Motor neuron (in vitro differentiated cells): ENCODE results near the gene TCF21. TPM values are rescaled to one million over a fixed set of nuclear protein-coding genes. Genes with fewer than 3 reads are reported as not detected.

Experiments used
- ATAC-seq, 8 experiments: fragments of 200-7000 bp; cut with Tn5 transposase; replicated peaks in 6 of 8; 2 replicates each; pipeline ENCODE4 v1.8.0; 2021; ENCODE audit warnings: mild to moderate bottlenecking in 8 of 8, moderate library complexity in 8 of 8
- H3K27ac ChIP-seq, 2 donors: fragments of 250-450 bp; sonication (Bioruptor Pico); 2 replicates each; pipeline ENCODE4 v1.9.0; 2021; ENCODE audit warnings: antibody characterized with exemption in 2 of 2, mild to moderate bottlenecking in 2 of 2, moderate library complexity in 1 of 2
- H3K4me1 ChIP-seq, 2 donors: fragments of 250-450 bp; sonication (Bioruptor Pico); replicated peaks in 1 of 2; 2 replicates each; pipeline ENCODE4 v1.6.1; 2021; ENCODE audit warnings: antibody characterized with exemption in 2 of 2, mild to moderate bottlenecking in 2 of 2, moderate library complexity in 1 of 2
- H3K4me3 ChIP-seq, 5 donors: fragments of 250-450 bp; sonication (Bioruptor Pico); 2 replicates each; pipeline ENCODE4 v1.9.0; 2021; ENCODE audit warnings: antibody characterized with exemption in 5 of 5, mild to moderate bottlenecking in 5 of 5, moderate library complexity in 4 of 5
- WGBS, 10 experiments: fragments of 450-650 bp; shearing (Covaris generic); methylation state at CpG; one replicate each; pipeline ENCODE4 v1.0.0; 2022; 5-methylcytosine and 5-hydroxymethylcytosine counted together
- in situ Hi-C, 9 experiments: fragments of 400-800 bp; cut with MboI; loops; one replicate each; pipeline ENCODE4 v1.15.0; 2021; ENCODE audit warnings: low sequenced_read_pairs in 9 of 9, low pct_unique_long_range_greater_than_20kb in 2 of 9; ENCODE audit not compliant: unreplicated experiment in 9 of 9
- total RNA-seq, 8 experiments: library from RNA; unstranded; fragments of 300-600 nt; gene quantifications; 2 replicates each; pipeline versions ENCODE4 v1.2.3 to v1.2.4, GENCODE V29; 2022

The TCF21 gene
- total RNA-seq, 8 experiments from 2014 or later, result 0.04 to 0.38 (median 0.10) TPM; not detected in 2

- Histone ChIP-seq H3K4me1 (peaks cover 16 to 18% of the 10 kb centered on the region in 2 donors), H3K27ac (no peak overlapping the region), H3K4me3 (no peak overlapping the region)
- in situ Hi-C loops, result no loop called here
- 5 to 40% (median 14%) methylated on average over 5 to 39 of the region's 41 CpGs; no CpG with 5 or more reads in 1 of the 10 experiments for WGBS, 10 experiments
- no peak for ATAC-seq
These were observed 4.1 kb downstream of the TCF21 start for GRCh38 chr6:133892813-133893691.

DNA sequence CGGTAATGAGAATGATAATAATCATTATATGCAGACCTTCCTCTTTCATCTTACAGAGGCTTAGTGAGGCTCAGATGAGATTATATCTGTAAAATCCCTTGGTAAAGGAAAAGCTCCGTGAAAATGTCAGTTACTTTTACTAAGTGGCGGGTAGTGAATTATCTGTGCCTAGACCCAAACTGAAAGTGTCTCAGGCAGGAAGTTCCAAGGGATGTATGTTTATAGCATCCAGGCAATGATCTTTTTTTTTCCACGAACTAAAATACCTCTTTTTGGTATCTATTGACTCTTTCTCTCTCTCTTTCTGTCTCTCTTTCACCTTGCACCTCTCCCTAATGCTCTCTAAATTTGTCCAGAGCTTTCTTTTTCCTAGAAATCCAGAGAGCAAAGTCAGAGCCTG is 5.0 kb downstream of the TCF21 start:
- no peak overlapping the region for H3K27ac ChIP-seq
- 17 to 60% (median 30%) methylated on average over 2 to 4 of the region's 4 CpGs; no CpG with 5 or more reads in 2 of the 10 experiments for WGBS, 10 experiments
- in situ Hi-C loops, result no loop called here
- H3K4me3 ChIP-seq, result no peak overlapping the region
- no peak for ATAC-seq
- peaks cover 16 to 18% of the 10 kb centered on the region in 2 donors for H3K4me1 ChIP-seq

GRCh38 chr6:133894369-133894768 is 5.5 kb downstream of the TCF21 start:
- Histone ChIP-seq H3K4me1 (peaks cover 16 to 18% of the 10 kb centered on the region in 2 donors), H3K27ac (no peak overlapping the region), H3K4me3 (no peak overlapping the region)
- no peak for ATAC-seq
- in situ Hi-C loops, result no loop called here
- 0 to 80% (median 42%) methylated on average over 1 to 2 of the region's 2 CpGs; no CpG with 5 or more reads in 7 of the 10 experiments for WGBS, 10 experiments

DNA sequence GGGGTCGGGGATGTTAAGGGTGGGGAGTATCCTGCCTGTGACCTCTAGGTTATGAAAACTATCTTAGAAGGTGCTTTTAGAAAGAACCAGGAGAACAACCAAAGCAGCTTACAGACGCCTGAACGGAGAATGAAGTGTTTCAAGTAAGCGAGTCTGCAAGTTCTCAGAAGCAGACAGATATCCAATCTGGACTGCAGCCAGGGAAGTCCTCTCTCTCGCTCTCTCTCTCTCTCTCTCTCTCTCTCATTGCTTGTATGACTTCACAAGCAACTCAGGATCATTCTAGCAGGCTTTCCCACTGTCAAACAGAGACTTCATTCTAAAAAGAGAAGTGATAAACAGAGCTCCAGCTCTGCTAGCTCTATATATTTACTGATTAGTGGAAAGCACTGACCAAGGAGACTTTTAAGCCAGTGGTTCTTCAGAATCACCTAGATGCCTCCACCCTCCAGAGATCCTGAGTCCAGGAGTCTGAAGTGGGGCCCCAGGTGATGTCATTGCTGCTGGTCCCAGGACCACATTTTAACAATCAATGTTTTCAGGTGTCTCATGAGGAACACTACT is 6.0 kb downstream of the TCF21 start:
- 17 to 72% (median 39%) methylated on average over 1 to 4 of the region's 5 CpGs; no CpG with 5 or more reads in 4 of the 10 experiments for WGBS, 10 experiments
- ATAC-seq, result no peak
- H3K4me1 ChIP-seq, result peaks cover 12 to 15% of the 10 kb centered on the region in 2 donors
- no peak overlapping the region for H3K4me3 ChIP-seq
- H3K27ac ChIP-seq, result no peak overlapping the region
- in situ Hi-C loops, result no loop called here

DNA sequence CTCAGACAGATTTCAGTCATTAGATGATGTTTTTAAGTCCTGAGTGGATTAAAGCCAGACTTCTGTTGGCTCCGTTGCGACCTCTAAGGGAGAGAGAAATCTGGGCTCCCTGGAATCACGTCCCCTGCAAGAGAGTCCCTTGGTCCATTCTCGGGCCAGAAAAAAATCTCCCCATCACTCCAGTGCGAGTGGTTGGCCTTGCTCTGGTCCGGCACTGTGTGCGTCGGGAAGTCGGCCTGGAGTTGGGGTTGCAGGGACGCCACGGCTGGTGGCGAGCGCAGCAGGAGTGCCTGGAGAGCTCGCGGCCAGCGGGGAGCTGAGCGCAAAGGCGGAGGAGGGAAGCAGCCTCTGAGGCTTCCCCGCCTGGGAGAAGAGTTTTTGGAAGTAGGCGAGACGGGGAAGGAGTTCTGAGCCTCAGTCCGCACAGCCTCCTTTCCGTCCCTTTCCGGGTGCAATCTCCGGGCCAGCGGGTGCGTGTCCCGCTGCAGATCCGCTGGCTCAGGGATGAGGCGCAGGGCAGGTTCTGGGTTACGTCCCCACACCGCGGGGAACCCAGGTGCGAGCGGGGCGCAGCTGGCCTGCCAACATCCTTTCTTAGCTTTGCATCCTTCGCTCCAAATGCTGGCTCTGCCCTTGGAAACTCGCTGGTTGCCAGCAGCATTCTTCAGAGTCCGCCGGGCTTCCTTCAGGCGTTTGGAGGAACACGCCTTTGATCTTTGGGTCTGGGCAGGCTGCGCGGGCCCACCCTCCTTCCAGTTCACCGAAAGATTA is 6.8 kb downstream of the TCF21 start:
- WGBS, 10 experiments, result 0 to 25% (median 0%) methylated on average over 1 to 12 of the region's 45 CpGs; no CpG with 5 or more reads in 3 of the 10 experiments
- no peak overlapping the region for H3K27ac ChIP-seq
- in situ Hi-C loops, result no loop called here
- peak overlapping the region in 4 of 5 donors; percentile 2 to 18 (median 11) for H3K4me3 ChIP-seq
- H3K4me1 ChIP-seq, result peaks cover 10 to 11% of the 10 kb centered on the region in 2 donors
- ATAC-seq, result peak; percentile 20 to 81 (median 69)

DNA sequence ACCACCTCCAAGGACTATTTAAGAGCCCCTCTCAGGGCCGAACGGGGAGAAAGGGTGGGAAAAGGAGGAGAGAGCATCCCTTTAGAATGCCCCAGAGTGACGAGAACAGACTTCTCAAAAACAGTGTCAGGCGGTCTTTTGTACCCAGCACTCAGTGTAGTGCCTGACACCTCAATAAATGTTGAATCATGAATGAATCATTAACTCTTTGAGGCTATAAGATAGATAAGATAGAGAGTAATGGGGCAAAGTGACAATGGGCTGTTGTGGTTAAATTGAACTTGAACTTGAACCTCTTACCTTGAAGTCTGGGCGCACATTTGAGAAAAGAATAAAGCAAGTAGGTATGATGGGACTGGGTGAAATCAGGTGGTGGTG is 7.4 kb downstream of the TCF21 start:
- no peak overlapping the region for H3K4me3 ChIP-seq
- no peak overlapping the region for H3K27ac ChIP-seq
- peaks cover 5 to 10% of the 10 kb centered on the region in 2 donors for H3K4me1 ChIP-seq
- in situ Hi-C loops, result no loop called here
- 0 to 100% (median 33%) methylated on average over 1 to 5 of the region's 5 CpGs; no CpG with 5 or more reads in 1 of the 10 experiments for WGBS, 10 experiments
- ATAC-seq, result no peak

- H3K27ac ChIP-seq, result no peak overlapping the region
- H3K4me1 ChIP-seq, result peaks cover 3 to 4% of the 10 kb centered on the region in 2 donors
- WGBS, 10 experiments, result 0 to 86% (median 60%) methylated on average over 1 of the region's 1 CpG; no CpG with 5 or more reads in 5 of the 10 experiments
- in situ Hi-C loops, result no loop called here
- no peak for ATAC-seq
- no peak overlapping the region for H3K4me3 ChIP-seq
These were observed 9.3 kb downstream of the TCF21 start for GRCh38 chr6:133898263-133898662.

- H3K27ac ChIP-seq, result no peak overlapping the region
- no peak overlapping the region for H3K4me3 ChIP-seq
- peaks cover 3 to 4% of the 10 kb centered on the region in 2 donors for H3K4me1 ChIP-seq
- in situ Hi-C loops, result no loop called here
- no peak for ATAC-seq
These were observed 10.6 kb downstream of the TCF21 start for GRCh38 chr6:133899556-133899955.

DNA sequence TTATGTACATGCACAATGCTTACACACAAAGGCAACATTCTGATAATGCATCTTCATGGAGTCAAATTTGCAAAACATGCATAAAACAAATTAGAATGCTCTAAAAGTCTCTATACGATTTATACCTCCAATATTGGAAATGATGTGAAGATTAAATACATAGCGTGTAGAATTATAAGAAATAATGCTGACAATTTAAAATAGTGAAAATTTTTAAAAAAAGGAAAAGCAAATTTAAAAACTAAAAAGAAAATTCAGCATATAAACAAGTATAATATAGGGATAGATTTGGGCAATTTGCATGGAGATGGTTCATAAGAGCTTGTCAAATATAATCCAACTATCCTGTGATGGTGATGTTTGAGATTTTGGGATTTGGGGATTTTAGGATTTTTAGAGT is 14.9 kb downstream of the TCF21 start:
- no peaks in the 10 kb centered on the region for H3K4me1 ChIP-seq
- no peak overlapping the region for H3K27ac ChIP-seq
- in situ Hi-C loops, result loop anchor here in 5 of 9 experiments (25.0 kb wide), 5 partner anchors 183 to 1092 kb away; partner anchors contain the start of gene RPS12 (in 1 of the 5)
- WGBS, 10 experiments, result 34 to 98% (median 78%) methylated on average over 1 to 2 of the region's 2 CpGs
- ATAC-seq, result no peak
- no peak overlapping the region for H3K4me3 ChIP-seq

GRCh38 chr6:133906050-133906449 is 17.1 kb downstream of the TCF21 start:
- 33 to 86% (median 75%) methylated on average over 1 of the region's 1 CpG; no CpG with 5 or more reads in 7 of the 10 experiments for WGBS, 10 experiments
- H3K4me3 ChIP-seq, result no peak overlapping the region
- H3K4me1 ChIP-seq, result no peaks in the 10 kb centered on the region
- ATAC-seq, result no peak
- H3K27ac ChIP-seq, result no peak overlapping the region
- in situ Hi-C loops, result loop anchor here in 5 of 9 experiments (25.0 kb wide), 5 partner anchors 181 to 1094 kb away; partner anchors contain the start of gene RPS12 (in 1 of the 5)

- peak; percentile 86 to 97 (median 95) for ATAC-seq
- Histone ChIP-seq H3K27ac (no peak overlapping the region), H3K4me3 (no peak overlapping the region), H3K4me1 (peaks cover 4 to 6% of the 10 kb centered on the region in 2 donors)
- WGBS, 10 experiments, result 0 to 20% (median 2%) methylated on average over 1 to 8 of the region's 8 CpGs; no CpG with 5 or more reads in 2 of the 10 experiments
- in situ Hi-C loops, result loop anchor here in 7 of 9 experiments (5.0 to 25.0 kb wide), 7 partner anchors 171 to 1104 kb away; partner anchors contain the start of gene RPS12 (in 1 of the 7)
These were observed 27.8 kb downstream of the TCF21 start for GRCh38 chr6:133916650-133917151.

GRCh38 chr6:133917781-133918180 is 28.9 kb downstream of the TCF21 start:
- ATAC-seq, result no peak
- 80 to 100% (median 92%) methylated on average over 2 to 4 of the region's 4 CpGs; no CpG with 5 or more reads in 1 of the 10 experiments for WGBS, 10 experiments
- in situ Hi-C loops, result loop anchor here in 7 of 9 experiments (5.0 to 25.0 kb wide), 7 partner anchors 170 to 1105 kb away; partner anchors contain the start of gene RPS12 (in 1 of the 7)
- Histone ChIP-seq H3K4me1 (peaks cover 4 to 6% of the 10 kb centered on the region in 2 donors), H3K27ac (no peak overlapping the region), H3K4me3 (no peak overlapping the region)
